ENCODE data around the gene GTF2F2. TPM values are rescaled to one million over a fixed set of nuclear protein-coding genes. Genes with fewer than 3 reads are reported as not detected.

GTF2F2 gene
- total RNA-seq, 1 experiment from 2014 or later: 28.1 TPM

GRCh38 chr13:45209229-45209628 is 88.9 kb downstream of the GTF2F2 start:
- no peak for TF ChIP-seq CTCF (IDR thresholded peaks at IDR 0.05; ENCODE audit: insufficient read depth in 1 of 2, low read depth in 1 of 2, low read length in 1 of 2, severe bottlenecking in 1 of 2, unreplicated experiment in 1 of 2)
- no peak overlapping the region for H3K27ac Mint-ChIP-seq (ENCODE audit: unreplicated experiment)
- no peaks in the 10 kb centered on the region for H3K36me3 ChIP-seq (ENCODE audit: control insufficient read depth, insufficient read depth, low read length)
- intact Hi-C loops (cut with micrococcal nuclease; ENCODE audit: unreplicated experiment): no loop called here
- H3K27me3 ChIP-seq (replicated peaks; ENCODE audit: control insufficient read depth, insufficient read depth, low read length): no peaks in the 10 kb centered on the region
- CTCF ChIA-PET: no interaction called here
- no peak overlapping the region for H3K4me3 ChIP-seq (ENCODE audit: low read depth, low read length)
- H3K4me1 ChIP-seq: no peaks in the 10 kb centered on the region; the same call in 1 of the 2 replicates
- H3K9me3 Mint-ChIP-seq (ENCODE audit: unreplicated experiment): no peaks in the 10 kb centered on the region
- no peak for DNase-seq
- BruUV-seq (replicated peaks): TSS peak; percentile 17
- no peaks in the 10 kb centered on the region for H3K4me1 Mint-ChIP-seq (ENCODE audit: low read depth, unreplicated experiment)
- H3K27me3 Mint-ChIP-seq (ENCODE audit: insufficient read depth, unreplicated experiment): no peaks in the 10 kb centered on the region
- peaks cover 16% of the 10 kb centered on the region for H3K36me3 Mint-ChIP-seq (ENCODE audit: insufficient read depth, unreplicated experiment)
- H3K9me3 ChIP-seq: no peaks in the 10 kb centered on the region
- H3K4me3 Mint-ChIP-seq (ENCODE audit: unreplicated experiment): no peak overlapping the region
- POLR2A ChIA-PET: no interaction called here

GRCh38 chr13:45215392-45216077 is 95.2 kb downstream of the GTF2F2 start:
- Mint-ChIP-seq H3K27ac (ENCODE audit: unreplicated experiment) (no peak overlapping the region), H3K4me3 (ENCODE audit: unreplicated experiment) (no peak overlapping the region), H3K27me3 (ENCODE audit: insufficient read depth, unreplicated experiment) (no peaks in the 10 kb centered on the region), H3K4me1 (ENCODE audit: low read depth, unreplicated experiment) (no peaks in the 10 kb centered on the region), H3K9me3 (ENCODE audit: unreplicated experiment) (no peaks in the 10 kb centered on the region), H3K36me3 (ENCODE audit: insufficient read depth, unreplicated experiment) (peaks cover 6% of the 10 kb centered on the region)
- Histone ChIP-seq H3K36me3 (ENCODE audit: control insufficient read depth, insufficient read depth, low read length) (no peaks in the 10 kb centered on the region), H3K4me1 (peaks cover 9% of the 10 kb centered on the region; the same call in 1 of the 2 replicates), H3K9me3 (no peaks in the 10 kb centered on the region), H3K4me3 (ENCODE audit: low read depth, low read length) (no peak overlapping the region), H3K27me3 (replicated peaks; ENCODE audit: control insufficient read depth, insufficient read depth, low read length) (no peaks in the 10 kb centered on the region)
- POLR2A ChIA-PET: no interaction called here
- BruUV-seq (replicated peaks): no TSS peak
- no peak for TF ChIP-seq CTCF (IDR thresholded peaks at IDR 0.05; ENCODE audit: insufficient read depth in 1 of 2, low read depth in 1 of 2, low read length in 1 of 2, severe bottlenecking in 1 of 2, unreplicated experiment in 1 of 2)
- CTCF ChIA-PET: no interaction called here
- intact Hi-C loops (cut with micrococcal nuclease; ENCODE audit: unreplicated experiment): no loop called here
- DNase-seq: no peak

GRCh38 chr13:45216193-45216592 is 95.9 kb downstream of the GTF2F2 start:
- POLR2A ChIA-PET: no interaction called here
- CTCF ChIA-PET: no interaction called here
- TF ChIP-seq CTCF (IDR thresholded peaks at IDR 0.05; ENCODE audit: insufficient read depth in 1 of 2, low read depth in 1 of 2, low read length in 1 of 2, severe bottlenecking in 1 of 2, unreplicated experiment in 1 of 2): no peak
- H3K36me3 ChIP-seq (ENCODE audit: control insufficient read depth, insufficient read depth, low read length): no peaks in the 10 kb centered on the region
- Mint-ChIP-seq H3K4me3 (ENCODE audit: unreplicated experiment) (no peak overlapping the region), H3K9me3 (ENCODE audit: unreplicated experiment) (no peaks in the 10 kb centered on the region), H3K27me3 (ENCODE audit: insufficient read depth, unreplicated experiment) (no peaks in the 10 kb centered on the region), H3K4me1 (ENCODE audit: low read depth, unreplicated experiment) (no peaks in the 10 kb centered on the region), H3K27ac (ENCODE audit: unreplicated experiment) (no peak overlapping the region), H3K36me3 (ENCODE audit: insufficient read depth, unreplicated experiment) (no peaks in the 10 kb centered on the region)
- H3K27me3 ChIP-seq (replicated peaks; ENCODE audit: control insufficient read depth, insufficient read depth, low read length): no peaks in the 10 kb centered on the region
- no TSS peak for BruUV-seq (replicated peaks)
- intact Hi-C loops (cut with micrococcal nuclease; ENCODE audit: unreplicated experiment): no loop called here
- no peak for DNase-seq
- peaks cover 9% of the 10 kb centered on the region; the same call in 1 of the 2 replicates for H3K4me1 ChIP-seq
- H3K4me3 ChIP-seq (ENCODE audit: low read depth, low read length): no peak overlapping the region
- H3K9me3 ChIP-seq: no peaks in the 10 kb centered on the region

All from Caco-2 (cell line).